Stimulated activated effector memory CD8-positive, alpha-beta T cell treated with anti-CD3 and anti-CD28 coated beads, Interleukin-12 subunit alpha, Interleukin-12 subunit beta, amount 100 ng/mL, for 72 hours (primary cell): ENCODE results near the gene CYTH3.
"Not testable (repeated sequence)": the region's sequence is repeated elsewhere in the genome, so short reads cannot be mapped to it uniquely, and the experiment has no call there.

ENCODE experiments used
- ATAC-seq: fragments of 150-1000 bp; cut with Tn5 transposase; 2 replicates; pipeline ENCODE4 v1.10.0; 2021
- DNase-seq, 2 donors: peaks; one replicate each; pipeline ENCODE4 v3.0.0; 2021 to 2022; ENCODE audit warnings: low spot score in 2 of 2
- H3K27ac Mint-ChIP-seq: one replicate; pipeline ENCODE4 v1.8.0; 2022; ENCODE audit warnings: mild to moderate bottlenecking, mixed read lengths
- H3K36me3 Mint-ChIP-seq: one replicate; pipeline ENCODE4 v1.8.0; 2022; ENCODE audit warnings: mild to moderate bottlenecking, mixed read lengths
- H3K4me1 Mint-ChIP-seq: one replicate; pipeline ENCODE4 v1.8.0; 2022; ENCODE audit warnings: mixed read lengths
- H3K4me3 Mint-ChIP-seq: one replicate; pipeline ENCODE4 v1.8.0; 2022; ENCODE audit warnings: mild to moderate bottlenecking, mixed read lengths
- H3K9me3 Mint-ChIP-seq: one replicate; pipeline ENCODE4 v1.8.0; 2022; ENCODE audit warnings: mixed read lengths

The CYTH3 gene

GRCh38 chr7:6210621-6211372, 61.6 kb downstream of the CYTH3 start:
- ATAC-seq (no peak), DNase-seq (no peak)
- no peak overlapping the region for H3K4me3 Mint-ChIP-seq
- H3K27ac Mint-ChIP-seq: no peak overlapping the region
- no peaks in the 10 kb centered on the region for H3K36me3 Mint-ChIP-seq
- H3K9me3 Mint-ChIP-seq: no peaks in the 10 kb centered on the region
- peaks cover 19% of the 10 kb centered on the region for H3K4me1 Mint-ChIP-seq

GRCh38 chr7:6209340-6209739, 63.1 kb downstream of the CYTH3 start:
- DNase-seq (no peak), ATAC-seq (no peak)
- Mint-ChIP-seq H3K9me3 (no peaks in the 10 kb centered on the region), H3K4me1 (peaks cover 19% of the 10 kb centered on the region), H3K4me3 (no peak overlapping the region), H3K36me3 (no peaks in the 10 kb centered on the region), H3K27ac (no peak overlapping the region)

GRCh38 chr7:6208573-6209328, 63.7 kb downstream of the CYTH3 start:
- H3K36me3 Mint-ChIP-seq: no peaks in the 10 kb centered on the region
- no peak overlapping the region for H3K27ac Mint-ChIP-seq
- H3K9me3 Mint-ChIP-seq: no peaks in the 10 kb centered on the region
- peaks cover 16% of the 10 kb centered on the region for H3K4me1 Mint-ChIP-seq
- DNase-seq: no peak
- ATAC-seq: no peak
- no peak overlapping the region for H3K4me3 Mint-ChIP-seq

DNA sequence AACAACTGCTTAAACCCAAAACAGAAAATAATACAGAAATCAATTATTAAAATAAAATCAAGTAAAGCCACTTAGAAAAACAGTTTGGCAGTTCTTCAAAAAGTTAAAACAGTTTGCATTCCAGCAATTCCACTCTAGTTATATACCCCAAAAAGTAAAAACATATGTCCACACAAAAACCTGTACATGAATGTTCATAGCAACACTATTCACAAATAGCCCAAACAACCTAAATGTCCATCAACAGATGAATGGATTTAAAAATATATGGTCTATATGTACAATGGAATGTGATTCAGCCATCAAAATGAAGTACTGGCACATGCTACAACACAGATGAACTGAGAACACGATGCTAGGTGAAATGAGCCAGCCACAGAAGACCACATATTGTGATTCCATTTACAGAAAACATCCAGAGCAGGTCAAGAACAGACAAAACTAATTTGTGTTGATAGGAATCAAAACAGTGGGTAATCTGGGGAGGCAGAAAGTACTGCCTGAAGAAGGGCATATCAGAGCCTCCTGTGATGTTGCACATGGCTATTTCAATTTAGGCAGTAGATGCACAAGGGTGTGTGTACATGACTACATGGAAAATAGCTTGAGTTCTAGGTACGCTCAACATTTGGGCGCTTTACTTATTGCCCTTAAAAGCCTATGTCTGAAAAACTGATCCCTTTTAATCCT, 66.3 kb downstream of the CYTH3 start:
- DNase-seq: no peak
- ATAC-seq: no peak
- Mint-ChIP-seq H3K4me1 (peaks cover 14% of the 10 kb centered on the region), H3K36me3 (no peaks in the 10 kb centered on the region), H3K27ac (peak overlapping the region; percentile 29), H3K4me3 (no peak overlapping the region), H3K9me3 (no peaks in the 10 kb centered on the region)

DNA sequence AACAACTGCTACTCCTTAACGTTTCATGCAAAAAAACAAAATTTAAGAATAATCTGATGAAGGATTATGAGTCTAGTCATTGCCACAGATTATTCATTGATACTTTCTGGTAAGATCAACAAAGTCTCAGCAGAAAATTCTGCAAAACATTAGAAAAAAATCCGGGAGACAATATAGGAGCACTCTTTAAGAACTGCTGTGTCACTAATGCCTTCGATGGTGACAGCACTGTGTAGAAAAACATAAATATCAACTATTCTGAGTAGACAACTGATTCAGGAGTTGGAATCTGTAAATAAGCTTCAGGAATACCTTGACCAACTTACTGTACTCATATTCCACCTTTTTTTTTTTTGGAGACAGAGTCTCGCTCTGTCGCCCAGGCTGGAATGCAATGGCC, 69.0 kb downstream of the CYTH3 start:
- H3K36me3 Mint-ChIP-seq: no peaks in the 10 kb centered on the region
- no peak for ATAC-seq

GRCh38 chr7:6202117-6202516, 70.3 kb downstream of the CYTH3 start:
- no peak overlapping the region for H3K4me3 Mint-ChIP-seq
- H3K4me1 Mint-ChIP-seq: peaks cover 10% of the 10 kb centered on the region
- no peak for ATAC-seq
- no peaks in the 10 kb centered on the region for H3K9me3 Mint-ChIP-seq
- H3K36me3 Mint-ChIP-seq: no peaks in the 10 kb centered on the region
- no peak for DNase-seq
- peak overlapping the region; percentile 3 for H3K27ac Mint-ChIP-seq

More for the DNA sequence above, 69.0 kb downstream of the CYTH3 start:
- Mint-ChIP-seq H3K4me1 (peaks cover 10% of the 10 kb centered on the region), H3K9me3 (no peaks in the 10 kb centered on the region), H3K4me3 (no peak overlapping the region), H3K27ac (no peak overlapping the region)
- DNase-seq: no peak

DNA sequence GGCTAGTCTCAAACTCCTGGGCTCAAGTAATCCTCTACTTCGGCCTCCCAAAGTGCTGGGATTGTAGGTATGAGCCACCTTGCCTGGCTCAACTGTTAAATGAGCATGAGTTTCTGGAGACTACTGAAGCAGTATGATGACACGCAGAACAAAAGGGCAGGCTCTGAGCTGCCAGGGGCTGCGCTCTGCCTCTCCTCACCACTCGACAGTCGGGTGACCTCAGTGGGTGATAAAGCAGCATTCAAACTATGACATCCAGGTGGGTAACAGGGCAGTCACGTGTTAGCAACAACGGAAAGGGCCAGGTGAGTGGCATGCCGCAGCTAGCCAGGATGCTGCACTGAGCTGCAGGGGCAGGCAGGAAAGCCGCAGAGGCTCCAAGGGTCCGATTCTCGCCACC, 71.5 kb downstream of the CYTH3 start:
- H3K27ac Mint-ChIP-seq: no peak overlapping the region
- DNase-seq: no peak
- H3K4me3 Mint-ChIP-seq: no peak overlapping the region
- no peaks in the 10 kb centered on the region for H3K36me3 Mint-ChIP-seq
- no peak for ATAC-seq
- peaks cover 13% of the 10 kb centered on the region for H3K4me1 Mint-ChIP-seq
- H3K9me3 Mint-ChIP-seq: no peaks in the 10 kb centered on the region

DNA sequence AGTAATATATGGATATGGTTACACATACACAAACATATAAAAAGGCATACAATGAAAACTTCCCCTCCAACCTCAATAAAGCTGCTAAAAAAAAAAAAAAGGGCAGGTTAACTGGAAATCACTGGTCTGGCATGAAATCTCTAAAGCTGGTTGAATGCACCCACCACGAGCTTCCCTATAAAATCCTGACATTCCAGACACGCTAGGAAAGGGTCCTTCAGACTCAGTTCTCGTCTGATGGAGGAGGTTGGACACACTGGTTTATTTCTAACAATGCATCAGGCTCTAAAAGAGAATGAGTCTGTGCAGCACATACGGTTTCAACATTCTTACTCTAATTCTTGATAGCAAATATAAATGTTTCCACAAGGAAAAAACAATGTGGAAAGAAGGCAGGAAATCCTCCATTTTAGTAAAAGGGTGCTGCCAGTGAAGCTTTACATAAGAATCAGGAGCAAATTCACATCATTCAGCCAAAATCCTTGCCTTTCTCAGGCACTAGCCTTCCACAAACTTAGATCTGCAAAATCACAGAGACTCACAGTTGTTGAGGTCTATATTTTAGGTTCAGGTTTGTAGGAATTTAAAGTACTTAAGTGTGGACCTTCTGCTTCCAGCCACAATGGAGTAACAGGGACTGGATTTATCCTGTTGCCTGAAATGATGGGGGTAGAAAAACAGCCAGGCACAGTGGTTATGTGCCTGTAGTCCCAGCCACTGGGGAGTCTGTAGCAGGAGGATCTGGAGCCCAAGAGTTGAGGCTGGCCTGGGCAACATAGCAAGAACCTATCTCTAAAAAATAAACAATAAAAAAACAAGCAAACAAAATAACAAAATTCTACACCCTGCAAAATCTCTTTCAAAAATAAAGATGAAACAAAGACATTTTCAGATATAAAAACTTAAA, 73.5 kb downstream of the CYTH3 start:
- no peak for ATAC-seq
- no peak for DNase-seq
- no peaks in the 10 kb centered on the region for H3K9me3 Mint-ChIP-seq
- no peaks in the 10 kb centered on the region for H3K36me3 Mint-ChIP-seq
- peaks cover 19% of the 10 kb centered on the region for H3K4me1 Mint-ChIP-seq
- peak overlapping the region; percentile 29 for H3K27ac Mint-ChIP-seq
- H3K4me3 Mint-ChIP-seq: no peak overlapping the region

GRCh38 chr7:6197801-6198551, 74.4 kb downstream of the CYTH3 start:
- Mint-ChIP-seq H3K36me3 (no peaks in the 10 kb centered on the region), H3K4me3 (no peak overlapping the region), H3K9me3 (no peaks in the 10 kb centered on the region), H3K4me1 (peaks cover 27% of the 10 kb centered on the region), H3K27ac (no peak overlapping the region)
- DNase-seq: no peak
- ATAC-seq: no peak

DNA sequence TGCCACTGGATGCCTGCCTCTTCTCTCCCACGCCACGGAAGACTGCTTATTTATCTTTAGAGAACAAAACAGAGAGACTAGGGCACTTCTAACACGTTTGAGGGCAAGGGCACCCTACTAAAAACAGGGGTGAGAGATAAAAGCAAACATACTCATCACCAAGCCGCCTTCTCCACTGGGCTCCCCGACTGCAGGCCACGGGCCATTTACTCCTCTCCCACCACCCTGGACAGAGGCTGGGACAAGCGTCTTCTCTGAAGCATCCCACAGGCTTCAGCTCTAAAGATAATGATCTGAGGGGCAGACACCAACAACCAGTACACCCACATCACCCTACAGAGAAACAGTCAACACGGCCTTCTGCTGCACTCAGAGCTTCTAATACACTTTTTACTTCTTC, 78.7 kb downstream of the CYTH3 start:
- Mint-ChIP-seq H3K27ac (peak overlapping the region; percentile 29), H3K4me3 (no peak overlapping the region), H3K4me1 (peaks cover 17% of the 10 kb centered on the region), H3K36me3 (peaks cover 10% of the 10 kb centered on the region), H3K9me3 (no peaks in the 10 kb centered on the region)
- ATAC-seq (no peak), DNase-seq (no peak)

- not testable (repeated sequence) for H3K27ac Mint-ChIP-seq, H3K4me3 Mint-ChIP-seq, ATAC-seq, DNase-seq, H3K9me3 Mint-ChIP-seq
- peaks cover 11% of the 10 kb centered on the region for H3K4me1 Mint-ChIP-seq
- peaks cover 20% of the 10 kb centered on the region for H3K36me3 Mint-ChIP-seq
Measured at GRCh38 chr7:6190563-6190962, 81.9 kb downstream of the CYTH3 start.

DNA sequence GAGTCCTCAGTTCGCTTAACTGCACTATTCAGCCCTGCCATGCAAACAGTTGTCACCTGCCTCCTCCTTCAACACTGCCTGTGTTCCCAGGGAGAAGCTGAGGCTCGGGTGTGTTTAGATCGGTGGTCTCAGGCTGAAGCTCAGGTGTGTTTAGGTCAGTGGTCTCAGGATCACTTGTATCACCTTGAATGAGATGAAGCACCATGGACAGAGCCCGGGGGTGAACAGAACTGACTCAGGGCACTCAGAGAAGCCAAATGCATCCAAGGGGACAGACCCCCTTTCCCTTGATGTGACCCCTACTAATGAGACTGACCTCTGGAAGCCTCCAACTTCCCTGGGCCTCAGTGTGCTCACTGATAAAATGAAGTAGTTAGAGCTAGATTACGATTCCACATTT, 84.0 kb downstream of the CYTH3 start:
- H3K4me1 Mint-ChIP-seq: peaks cover 3% of the 10 kb centered on the region
- H3K9me3 Mint-ChIP-seq: no peaks in the 10 kb centered on the region
- peaks cover 20% of the 10 kb centered on the region for H3K36me3 Mint-ChIP-seq
- DNase-seq (no peak), ATAC-seq (no peak)
- no peak overlapping the region for H3K27ac Mint-ChIP-seq
- no peak overlapping the region for H3K4me3 Mint-ChIP-seq

DNA sequence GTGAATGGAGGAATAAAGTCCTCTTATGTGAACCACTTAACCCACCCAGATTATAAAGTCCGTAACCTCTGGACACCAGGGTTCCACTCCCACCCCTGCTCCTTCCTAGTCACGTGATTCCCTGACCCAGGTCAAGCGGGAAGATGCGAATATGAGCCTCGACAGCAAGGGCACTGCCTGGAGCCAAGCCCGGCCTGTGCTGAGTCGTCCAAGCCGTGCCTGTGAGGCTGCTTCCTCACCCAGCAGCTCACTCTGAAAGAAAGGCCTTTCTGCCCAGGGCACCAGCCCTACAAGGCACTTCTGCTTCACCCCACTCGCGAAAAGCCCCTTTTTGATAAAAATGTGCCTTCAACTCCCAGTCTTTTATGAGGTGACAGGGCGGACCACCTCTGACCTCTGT, 85.8 kb downstream of the CYTH3 start:
- Mint-ChIP-seq H3K27ac (no peak overlapping the region), H3K4me1 (no peaks in the 10 kb centered on the region), H3K9me3 (no peaks in the 10 kb centered on the region), H3K4me3 (no peak overlapping the region), H3K36me3 (peaks cover 20% of the 10 kb centered on the region)
- no peak for ATAC-seq
- no peak for DNase-seq

GRCh38 chr7:6182993-6183392, 89.4 kb downstream of the CYTH3 start:
- no peak for ATAC-seq
- Mint-ChIP-seq H3K36me3 (peaks cover 6% of the 10 kb centered on the region), H3K9me3 (no peaks in the 10 kb centered on the region), H3K4me1 (peaks cover 6% of the 10 kb centered on the region), H3K4me3 (no peak overlapping the region), H3K27ac (no peak overlapping the region)
- no peak for DNase-seq
